Activated T-helper 9 cell treated with anti-CD3 and anti-CD28 coated beads, Interleukin-2, amount 50 U/mL, for 16 hours (primary cell): ENCODE data around the gene MCTS1.
"Not testable (repeated sequence)": the region's sequence is repeated elsewhere in the genome, so short reads cannot be mapped to it uniquely, and the experiment has no call there.

ENCODE experiments used
- DNase-seq: peaks from one replicate; pipeline ENCODE4 v3.0.0-alpha.2; 2020; ENCODE audit warnings: low read depth

Gene MCTS1, protein sequence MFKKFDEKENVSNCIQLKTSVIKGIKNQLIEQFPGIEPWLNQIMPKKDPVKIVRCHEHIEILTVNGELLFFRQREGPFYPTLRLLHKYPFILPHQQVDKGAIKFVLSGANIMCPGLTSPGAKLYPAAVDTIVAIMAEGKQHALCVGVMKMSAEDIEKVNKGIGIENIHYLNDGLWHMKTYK

DNA sequence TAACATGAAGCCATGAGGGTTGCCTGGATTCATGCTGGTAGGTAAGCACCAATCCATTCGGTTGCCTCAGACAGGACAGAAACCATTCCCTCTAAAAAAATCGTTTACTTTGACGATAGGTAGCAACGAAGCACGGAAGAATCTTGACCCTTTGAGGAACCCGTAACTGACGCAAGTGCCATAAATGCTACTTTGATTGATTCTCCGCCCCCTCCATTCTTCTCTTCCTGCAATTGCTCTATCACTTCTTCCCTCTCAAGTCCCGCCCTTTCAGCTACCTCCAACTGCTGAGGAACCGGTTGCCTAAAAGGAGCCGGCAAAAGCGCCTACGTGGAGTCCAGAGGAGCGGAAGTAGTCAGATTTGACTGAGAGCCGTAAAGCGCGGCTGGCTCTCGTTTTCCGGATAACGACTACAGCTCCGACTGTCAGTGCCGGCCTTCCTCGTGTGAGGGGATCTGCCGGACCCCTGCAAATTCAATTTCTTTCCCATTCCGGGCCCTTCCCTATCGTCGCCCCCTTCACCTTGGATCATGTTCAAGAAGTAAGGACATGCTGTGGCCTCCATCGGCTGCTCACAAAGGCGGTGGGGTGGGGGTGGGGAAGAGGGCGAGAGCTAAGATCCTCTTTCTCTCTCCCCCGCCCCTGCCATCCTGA, at the start of gene MCTS1:
TSS of gene MCTS1 (plus strand) at position 395 of the 654 bp plus-strand sequence. CDS start at position 531, 136 bp downstream.
- DNase-seq, result peak; percentile 62

DNA sequence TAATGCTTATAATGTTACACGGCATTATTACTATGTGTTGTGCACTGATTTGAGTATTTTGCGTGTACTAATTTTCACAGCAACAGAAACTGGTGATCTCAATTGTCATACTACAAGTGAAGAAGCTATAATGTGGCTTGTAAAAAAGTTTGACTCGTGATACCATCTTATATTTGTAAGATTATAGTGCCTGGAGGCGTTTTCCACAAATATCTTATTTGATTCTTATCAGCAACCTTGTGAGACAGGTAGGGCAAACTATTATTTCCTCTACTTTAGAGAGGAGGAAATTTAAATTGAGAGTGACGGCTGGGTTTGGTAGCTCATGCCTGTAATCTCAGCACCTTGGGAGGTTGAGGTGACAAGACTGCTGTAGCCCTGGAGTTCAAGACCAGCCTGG, 47.6 kb upstream of the MCTS1 start:
- DNase-seq, result no peak

DNA sequence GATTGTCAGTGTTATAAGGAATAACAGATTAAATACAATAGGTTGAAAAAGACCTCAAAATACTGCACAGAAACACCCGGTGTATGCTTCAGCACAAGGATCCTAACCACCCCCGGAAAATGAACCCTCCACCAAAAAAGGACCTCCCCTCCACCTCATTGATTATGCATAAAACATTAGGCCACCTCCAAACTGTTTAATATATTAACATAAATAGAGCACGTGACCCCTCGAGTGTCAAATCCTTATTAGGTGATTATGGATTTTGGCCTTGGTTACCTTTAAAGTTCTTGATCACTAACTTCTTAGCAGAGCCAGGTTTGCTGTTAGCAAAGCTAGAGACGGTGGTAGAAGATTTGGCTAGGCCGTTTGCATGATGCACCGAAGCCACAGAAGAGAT, 44.1 kb upstream of the MCTS1 start:
- no peak for DNase-seq

DNA sequence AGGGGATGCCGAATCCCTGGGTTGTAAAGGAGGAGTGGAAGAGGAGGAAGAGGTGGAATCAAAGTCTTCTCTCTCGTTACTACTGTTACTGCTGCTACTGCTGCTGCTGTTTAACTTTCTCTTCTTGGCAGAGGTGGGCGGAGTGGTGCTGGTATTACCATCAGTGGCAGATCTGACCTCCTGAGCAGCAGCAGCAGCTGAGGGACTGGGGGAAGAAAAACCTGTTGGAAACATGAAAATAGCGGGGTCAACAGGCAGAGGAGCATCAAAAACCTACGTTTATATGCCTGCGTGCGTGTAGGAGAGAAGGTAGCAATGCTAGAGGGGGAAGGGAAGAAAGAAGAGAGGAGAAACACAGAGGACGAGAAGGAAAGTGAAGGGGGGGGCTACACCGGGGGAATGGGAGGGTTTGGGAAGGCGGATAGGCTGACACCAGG, 43.5 kb upstream of the MCTS1 start:
- DNase-seq, result peak; percentile 8

DNA sequence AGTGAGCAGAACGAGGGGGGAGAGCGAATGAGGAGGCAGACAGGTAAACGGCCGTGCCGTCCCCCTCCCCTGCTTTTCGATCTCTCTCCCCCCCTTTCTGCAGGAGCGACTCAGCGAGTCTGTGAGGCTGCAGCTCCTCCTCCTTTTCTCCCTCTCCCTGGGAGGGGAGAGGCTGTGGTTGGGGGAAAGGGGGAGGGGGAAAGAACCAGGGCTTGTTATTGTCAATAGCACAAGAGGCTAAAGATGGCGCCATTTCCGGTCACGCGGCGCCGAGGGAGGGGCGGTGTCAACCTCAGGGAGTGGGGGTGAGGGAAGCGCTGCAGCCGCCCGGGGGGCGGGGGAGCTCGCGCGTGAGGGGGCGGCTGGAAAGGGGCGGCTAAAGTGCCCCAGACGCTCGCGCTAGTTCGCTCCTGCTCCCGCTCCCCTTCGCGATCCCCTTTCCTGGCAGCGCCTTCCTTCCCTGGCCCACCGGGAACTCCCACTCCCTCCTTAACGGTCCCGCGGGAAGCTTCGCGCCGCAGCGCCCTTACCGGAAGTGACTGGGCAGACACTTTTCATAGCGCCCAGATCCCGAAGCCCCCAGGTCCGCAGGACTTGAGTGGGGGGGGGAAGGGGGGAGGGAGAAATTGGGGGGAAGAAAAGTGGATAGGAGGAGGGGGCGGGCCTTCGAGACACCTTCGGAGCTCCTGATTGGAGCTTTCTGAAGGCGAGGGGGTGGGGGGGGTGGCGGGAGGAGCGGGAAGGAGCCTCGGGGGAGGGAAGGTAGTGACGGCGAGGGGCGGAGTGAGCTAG, 42.9 kb upstream of the MCTS1 start, which contains the start of gene CUL4B:
TSS of gene CUL4B (minus strand) at position 121 of the 792 bp plus-strand sequence. CDS start 324 bp downstream, outside the sequence.
- peak; percentile 86 for DNase-seq

DNA sequence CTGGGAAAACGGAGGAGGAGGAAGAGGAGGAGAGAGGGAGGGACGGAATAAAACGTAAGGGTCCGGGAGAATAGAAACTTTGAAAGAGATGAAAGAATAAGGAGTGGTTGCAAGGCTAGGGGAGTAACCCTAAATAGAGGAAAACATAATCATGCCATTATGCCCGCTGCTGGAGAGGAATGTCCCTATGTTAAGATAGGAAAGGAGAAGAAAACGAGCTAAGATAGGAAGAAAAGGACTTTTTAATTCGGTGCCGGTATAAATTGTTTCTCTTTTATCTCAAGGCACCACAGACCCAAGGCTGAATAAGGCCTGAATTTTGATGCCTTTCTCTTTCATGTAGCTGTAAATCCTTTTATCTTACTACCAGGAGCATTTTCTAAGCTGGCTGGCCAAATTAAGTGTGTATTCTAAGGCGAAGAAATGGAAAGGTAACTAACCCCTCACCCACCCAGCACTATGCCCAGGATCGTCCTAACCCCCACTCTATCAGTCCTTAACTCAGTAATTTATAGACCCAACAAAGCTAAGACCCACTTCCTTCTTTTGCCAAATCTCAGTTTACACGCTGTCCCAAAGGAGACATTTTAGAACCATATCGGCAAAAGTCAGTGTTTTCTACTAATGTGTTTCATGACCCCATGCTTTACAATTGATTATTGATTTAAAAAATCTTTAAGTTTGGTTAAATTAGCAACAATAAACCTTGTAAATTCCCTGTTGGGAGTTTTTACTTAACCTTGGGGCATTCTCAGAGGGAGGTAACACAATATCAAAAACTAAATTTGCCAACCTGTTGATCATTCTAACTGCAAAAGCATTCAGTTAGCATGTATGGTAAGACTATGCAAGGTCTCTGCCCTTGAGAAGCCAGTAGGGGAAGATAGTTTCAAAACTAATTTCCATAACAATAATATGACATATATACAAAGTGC, 42.0 kb upstream of the MCTS1 start:
- no peak for DNase-seq

DNA sequence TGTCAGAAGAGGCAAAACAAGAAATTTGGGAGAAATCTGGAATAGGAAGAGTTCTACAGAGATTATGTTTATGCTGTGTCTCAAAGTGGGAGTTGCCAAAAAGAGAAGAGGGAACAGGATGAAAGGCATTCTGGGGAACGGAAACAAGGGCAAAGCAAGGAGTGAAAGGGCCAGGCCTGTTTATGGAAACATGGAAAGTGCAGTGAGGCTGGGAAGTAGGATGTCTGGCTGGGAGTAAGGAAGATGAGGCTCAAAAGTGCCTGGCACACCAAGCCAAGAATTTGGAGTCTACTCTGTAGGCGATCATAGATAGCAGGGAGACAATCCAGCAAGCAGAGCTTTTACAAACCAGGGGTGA, 41.4 kb upstream of the MCTS1 start:
- no peak for DNase-seq

DNA sequence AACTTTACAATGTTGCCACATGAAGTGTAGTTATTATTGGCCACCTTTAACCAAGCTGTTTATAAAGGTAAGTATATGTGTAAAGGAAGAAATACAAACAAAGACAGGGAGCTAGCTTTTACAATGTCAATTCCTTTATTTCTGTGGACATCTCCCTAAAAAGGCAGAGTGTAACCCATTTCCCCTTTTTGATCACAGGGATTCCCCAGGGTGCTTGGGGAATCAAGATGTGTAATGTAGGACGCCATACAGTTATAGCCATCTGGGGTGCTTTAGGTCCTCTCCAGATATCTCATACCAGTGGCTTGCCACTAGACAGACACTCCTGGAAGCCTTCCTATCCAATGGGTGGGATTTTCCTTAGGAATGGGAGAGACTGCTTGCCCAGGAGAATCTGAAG, 39.0 kb upstream of the MCTS1 start:
- DNase-seq, result no peak

DNA sequence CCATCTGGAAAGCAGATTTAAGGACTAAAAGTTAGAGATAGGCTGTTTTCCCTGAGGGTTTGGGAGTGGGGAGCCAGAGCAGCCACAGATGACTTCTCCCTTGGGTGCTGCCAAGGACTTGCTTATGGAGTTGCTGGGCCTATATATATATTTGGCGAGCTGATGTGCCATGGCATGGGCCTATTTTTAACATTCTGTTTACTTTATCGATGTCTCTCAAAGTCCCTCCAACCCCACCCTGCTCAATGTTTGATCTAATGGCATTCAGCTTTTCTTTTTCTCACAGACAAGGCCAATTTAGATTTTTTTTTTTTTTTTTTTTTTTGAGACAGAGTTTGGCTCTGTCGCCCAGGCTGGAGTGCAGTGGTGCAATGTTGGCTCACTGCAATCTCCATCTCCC, 37.1 kb upstream of the MCTS1 start:
- DNase-seq, result no peak

DNA sequence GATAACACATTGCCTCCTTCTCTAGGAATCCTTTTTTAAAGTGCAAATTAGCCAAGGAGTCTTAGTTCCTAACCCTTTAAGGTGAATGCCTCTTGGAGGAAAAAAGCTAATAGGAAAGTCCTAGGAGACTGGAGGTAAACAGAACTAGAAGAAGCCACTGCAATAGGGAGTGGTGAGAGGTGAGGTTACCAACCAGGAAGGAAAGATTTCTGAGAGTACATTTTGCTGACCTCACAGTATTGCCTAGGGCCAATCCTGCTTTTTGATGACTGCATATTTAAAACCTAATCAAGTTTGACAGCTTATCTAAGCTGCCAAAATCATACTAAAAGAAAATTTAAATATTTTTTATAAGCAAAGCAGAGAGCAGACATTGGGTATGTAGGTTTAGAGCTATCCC, 35.9 kb upstream of the MCTS1 start:
- no peak for DNase-seq

DNA sequence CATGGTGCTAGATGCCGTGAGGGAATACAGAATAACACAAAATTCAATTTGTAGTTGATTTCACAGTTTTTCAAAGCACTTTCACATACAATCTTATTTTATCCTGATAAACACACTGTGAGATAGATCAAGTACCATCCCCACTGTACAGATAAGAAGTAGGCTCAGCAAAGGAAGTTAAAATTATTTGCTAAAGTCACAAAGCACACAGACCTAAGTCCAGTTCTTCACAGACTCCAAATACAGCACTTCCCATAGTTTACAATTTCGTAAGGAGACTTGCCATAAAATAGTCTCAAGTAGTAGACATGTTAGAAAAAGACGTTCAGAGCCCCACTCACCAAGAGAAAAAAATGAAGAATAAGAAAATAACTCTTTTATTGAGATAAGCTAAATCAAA, 35.3 kb upstream of the MCTS1 start:
- no peak for DNase-seq

DNA sequence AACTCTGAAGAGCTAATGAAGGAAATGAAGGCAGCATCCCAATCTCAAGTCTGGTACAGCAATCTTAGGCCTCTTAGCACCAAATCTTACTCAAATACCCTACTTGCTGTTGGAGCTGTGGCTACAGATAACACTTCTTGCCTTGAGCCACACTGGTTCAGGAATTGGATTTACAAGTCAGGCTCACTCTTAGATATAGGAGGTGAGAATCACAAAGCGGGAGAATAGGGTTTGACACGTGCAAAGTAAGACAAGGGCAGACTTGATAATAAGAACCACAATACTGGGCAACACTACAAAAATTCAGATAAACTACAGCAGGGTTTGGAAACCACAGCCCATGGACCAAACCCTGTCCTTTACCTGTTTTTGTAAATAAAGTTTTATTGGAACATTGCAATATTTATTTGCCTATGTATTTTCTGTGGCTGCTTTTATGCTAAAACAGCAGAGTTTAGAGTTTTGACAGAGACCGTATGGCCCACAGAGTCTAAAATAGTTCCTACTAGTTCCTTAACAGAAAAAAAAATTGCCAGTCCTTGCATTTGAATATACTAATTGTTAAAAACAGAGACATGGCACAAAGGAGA, 33.8 kb upstream of the MCTS1 start:
- no peak for DNase-seq

DNA sequence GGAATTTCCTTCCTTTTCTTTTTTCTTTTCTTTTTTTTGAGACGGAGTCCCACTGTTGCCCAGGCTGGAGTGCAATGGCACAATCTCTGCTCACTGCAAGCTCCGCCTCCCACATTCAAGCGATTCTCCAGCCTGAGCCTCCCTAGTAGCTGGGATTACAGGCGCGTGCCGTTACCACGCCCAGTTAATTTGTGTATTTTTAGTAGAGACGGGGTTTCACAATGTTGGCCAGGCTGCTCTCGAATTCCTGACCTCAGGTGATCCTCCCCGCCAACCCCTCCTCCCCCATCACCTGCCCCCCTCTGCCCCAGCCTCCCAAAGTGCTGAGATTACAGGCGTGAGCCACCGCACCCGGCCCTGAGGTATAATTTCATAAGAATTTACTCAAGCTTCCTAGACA, 30.1 kb upstream of the MCTS1 start:
- DNase-seq, result not testable (repeated sequence)

DNA sequence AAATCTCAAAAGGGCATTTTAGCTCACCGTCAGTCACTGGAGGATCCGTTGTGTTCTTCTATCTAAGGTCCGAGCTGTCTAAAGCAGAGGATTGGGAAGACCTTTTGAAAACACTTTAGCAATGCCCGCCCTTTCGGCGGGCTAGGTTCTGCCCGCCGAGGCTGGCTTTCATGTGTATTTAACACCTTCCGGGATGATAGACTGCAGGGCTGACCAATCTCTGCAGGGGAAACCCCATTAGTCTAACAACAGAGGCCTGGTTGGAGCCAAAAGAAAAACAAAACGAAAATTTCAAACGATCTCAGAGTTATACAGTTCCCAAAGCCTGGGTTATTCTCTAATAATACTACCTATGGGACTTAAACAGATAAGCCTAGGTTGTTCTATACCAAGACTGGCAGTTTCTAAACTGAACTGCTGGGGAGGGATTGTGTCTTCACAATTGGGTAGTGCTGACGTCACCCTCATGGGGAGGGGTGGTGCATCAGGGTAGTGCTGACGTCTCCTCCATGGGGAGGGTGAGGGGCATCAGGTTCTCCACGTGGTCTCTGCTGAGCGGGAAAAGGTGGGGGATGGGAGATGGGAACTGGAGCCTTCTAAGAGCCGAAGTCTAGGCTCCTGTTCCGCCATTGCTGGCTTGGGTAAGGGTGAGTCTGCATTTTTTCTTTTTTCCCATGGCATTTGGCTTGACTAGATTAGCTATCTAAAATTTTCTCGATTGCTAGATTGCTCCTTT, 28.4 kb upstream of the MCTS1 start:
- no peak for DNase-seq

DNA sequence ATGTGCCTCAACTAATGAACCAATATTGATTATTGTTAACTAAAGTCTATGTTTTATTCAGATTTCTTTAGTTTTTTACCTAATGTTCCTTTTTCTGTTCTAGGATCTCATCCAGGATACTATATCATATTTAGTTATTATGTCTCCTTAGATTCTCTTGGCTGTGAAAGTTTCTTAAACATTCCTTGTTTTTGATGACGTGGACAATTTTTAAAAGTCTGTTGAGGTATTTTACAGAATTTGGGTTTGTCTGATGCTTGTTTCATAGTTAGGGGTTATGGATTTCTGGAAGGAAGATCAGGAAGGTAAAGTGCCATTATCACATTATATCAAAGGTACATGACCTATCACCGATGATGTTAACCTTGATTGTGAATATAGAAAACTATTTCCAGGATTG, 18.2 kb upstream of the MCTS1 start:
- DNase-seq, result no peak

DNA sequence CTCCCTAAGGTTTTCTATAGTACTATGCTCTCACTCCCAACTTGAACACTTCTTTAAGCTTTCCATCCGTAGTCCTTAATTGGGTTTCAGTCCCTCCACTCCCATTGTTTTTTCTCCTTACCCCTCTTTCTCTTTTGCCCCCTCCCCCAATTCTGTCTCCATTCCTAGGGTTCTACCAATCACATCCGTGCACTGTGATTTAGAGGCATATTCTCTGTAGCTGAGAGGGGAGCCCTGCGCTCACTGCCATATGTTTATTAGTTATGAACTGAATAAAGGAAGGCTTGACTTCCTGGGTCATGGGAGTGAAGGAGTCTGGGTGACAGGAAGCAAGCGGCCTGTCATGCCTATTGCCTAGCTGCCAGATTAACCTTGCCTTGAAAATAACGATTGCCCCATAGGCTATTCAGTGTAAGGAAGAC, 471 bp downstream of the MCTS1 start:
- DNase-seq, result no peak

DNA sequence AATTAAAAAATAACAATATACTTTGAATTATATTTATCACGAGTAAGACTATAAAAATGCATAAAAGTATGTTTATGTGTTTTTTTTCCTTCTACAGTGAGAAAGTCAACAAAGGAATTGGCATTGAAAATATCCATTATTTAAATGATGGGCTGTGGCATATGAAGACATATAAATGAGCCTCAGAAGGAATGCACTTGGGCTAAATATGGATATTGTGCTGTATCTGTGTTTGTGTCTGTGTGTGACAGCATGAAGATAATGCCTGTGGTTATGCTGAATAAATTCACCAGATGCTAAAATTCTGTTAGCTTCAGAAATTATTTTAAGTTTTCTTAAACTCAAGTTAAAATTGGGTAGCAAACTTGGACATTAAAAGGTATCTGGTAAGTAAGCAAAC, 8.2 kb downstream of the MCTS1 start:
- DNase-seq, result no peak

DNA sequence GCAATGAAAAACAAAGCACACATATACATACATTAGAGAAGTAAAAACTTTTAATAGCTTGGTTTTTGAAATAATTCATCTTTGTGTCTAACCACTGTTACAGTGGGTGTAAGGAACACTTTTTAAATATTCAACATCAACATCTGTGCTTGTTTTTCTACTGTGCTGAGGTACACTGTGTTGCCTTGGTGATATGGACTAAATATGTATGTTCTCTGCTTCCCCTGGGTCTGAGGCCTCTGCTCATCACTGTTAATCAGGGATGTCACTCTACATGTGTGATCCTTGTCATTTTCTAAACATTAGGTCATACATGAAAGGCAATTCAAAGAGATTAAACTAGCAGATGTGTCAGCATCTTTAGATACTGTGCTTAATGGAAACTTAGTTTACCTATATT, 10.9 kb downstream of the MCTS1 start:
- DNase-seq, result no peak

DNA sequence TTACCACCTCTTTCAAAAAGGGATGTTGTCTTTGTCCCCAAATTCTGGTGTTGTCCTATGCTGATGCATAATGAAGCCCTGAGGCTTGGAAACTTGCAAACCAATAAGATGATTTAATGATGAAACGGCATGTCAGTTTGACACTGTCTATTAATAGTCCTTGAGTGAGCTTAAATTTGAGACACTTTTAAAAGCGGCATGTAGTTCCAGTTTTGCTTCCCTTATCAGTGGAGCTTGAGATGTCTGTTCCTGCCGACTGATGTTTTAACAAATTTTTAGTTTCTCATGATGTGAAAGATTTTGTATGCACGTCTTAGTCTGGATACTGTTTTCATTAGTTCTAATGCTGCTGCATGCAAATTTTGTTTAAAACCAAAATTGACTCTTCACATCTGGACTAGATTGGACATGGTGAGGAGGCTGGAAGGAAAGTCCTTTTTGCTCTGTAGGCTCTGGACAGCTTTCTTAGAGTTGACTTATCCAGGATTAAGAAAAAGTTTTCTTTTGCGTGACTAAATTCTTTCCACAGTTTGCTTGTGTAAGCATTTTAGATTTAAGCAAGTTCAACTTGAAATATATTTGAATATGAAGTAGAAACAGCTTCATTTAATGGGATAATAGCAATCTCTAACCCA, 14.2 kb downstream of the MCTS1 start:
- DNase-seq, result no peak

DNA sequence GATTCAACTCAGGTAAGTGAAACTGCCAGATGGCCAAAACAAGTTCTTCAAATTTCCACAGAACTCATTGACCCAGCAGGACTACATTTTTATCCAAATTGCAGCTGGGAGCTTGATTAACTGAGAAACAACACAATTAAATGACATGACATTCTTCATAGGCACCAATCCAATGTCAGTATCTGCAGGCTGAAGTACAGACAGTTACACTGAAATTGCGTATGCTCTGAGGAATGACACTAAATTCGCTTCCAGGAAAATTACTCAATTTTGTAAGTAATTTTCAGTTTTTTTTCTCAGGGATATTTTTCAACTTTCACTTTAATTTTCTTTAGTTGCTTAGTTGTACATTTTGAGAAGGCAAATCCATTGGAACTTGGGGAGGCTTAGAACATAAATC, 21.5 kb downstream of the MCTS1 start:
- DNase-seq, result no peak
